Endothelial cell of umbilical vein (primary cell): ENCODE results near the gene ELOVL6. TPM values are rescaled to one million over a fixed set of nuclear protein-coding genes. Genes with fewer than 3 reads are reported as not detected.

Experiments used
- BruUV-seq: library from RNA; stranded (reverse); fragments of 400-500 nt; replicated peaks from 2 replicates; lab custom pipeline; 2021; lab: Mats Ljungman, UMichigan
- CTCF ChIA-PET: fragments of 300-600, 350-600 bp; sonication (Branson Sonifier 250); formaldehyde crosslinking; loops from one replicate; lab custom pipeline; 2021; ENCODE audit warnings: antibody characterized with exemption, inconsistent platforms; lab: Charles Lee
- POLR2A ChIA-PET: fragments of 300-600, 350-600 bp; sonication (Branson Sonifier 250); formaldehyde crosslinking; loops from one replicate; lab custom pipeline; 2021; ENCODE audit warnings: antibody characterized with exemption, inconsistent platforms; lab: Charles Lee
- DNase-seq: peaks from one replicate; pipeline ENCODE4 v3.0.0-alpha.2; 2011; ENCODE audit warnings: low read depth, low spot score
- FAIRE-seq: peaks from 2 replicates; lab custom pipeline; 2011; peaks lifted over from hg19 to GRCh38; lab: Jason Lieb, UNC
- H2AFZ ChIP-seq: 2 replicates; pipeline ENCODE4 v1.6.0; 2012; ENCODE audit warnings: low read depth, low read length, control low read depth, inconsistent platforms
- H3K27ac ChIP-seq: 2 replicates; pipeline ENCODE4 v1.5.1; 2011; ENCODE audit warnings: low read depth, mild to moderate bottlenecking, control low read depth, low read length, moderate library complexity; ENCODE audit not compliant: insufficient read depth
- H3K27me3 ChIP-seq, 2 experiments: 2 replicates each; pipeline versions ENCODE4 v1.6.0 to v1.6.1; 2011; ENCODE audit warnings: low read length in 2 of 2, mixed read lengths in 1 of 2; ENCODE audit not compliant: control insufficient read depth in 2 of 2, insufficient read depth in 2 of 2
- H3K36me3 ChIP-seq, 2 experiments: 2 replicates in 1 of 2; 3 replicates in 1 of 2; pipeline ENCODE4 v1.5.1; 2011; ENCODE audit warnings: low read length in 2 of 2, mild to moderate bottlenecking in 1 of 2, moderate library complexity in 1 of 2; ENCODE audit not compliant: control insufficient read depth in 2 of 2, insufficient read depth in 2 of 2; ENCODE audit errors: extremely low read depth in 1 of 2
- H3K4me1 ChIP-seq: 3 replicates; pipeline ENCODE4 v1.5.1; 2011; ENCODE audit warnings: mild to moderate bottlenecking, low read length; ENCODE audit not compliant: control insufficient read depth, insufficient read depth; ENCODE audit errors: extremely low read depth
- H3K4me2 ChIP-seq: 2 replicates; pipeline ENCODE4 v1.6.1; 2011; ENCODE audit warnings: low read length, control low read depth, mixed read lengths; ENCODE audit not compliant: insufficient read depth
- H3K4me3 ChIP-seq, 3 experiments: fragments of 200-600 bp in 1 of 3; sonication (generic), shearing (Covaris generic) in 1 of 3; replicated peaks in 1 of 3; 2 replicates each; pipeline ENCODE4 v1.5.1; 2011 to 2016; ENCODE audit warnings: control low read depth in 3 of 3, low read length in 3 of 3, mild to moderate bottlenecking in 2 of 3, inconsistent platforms in 1 of 3, low read depth in 1 of 3, moderate library complexity in 1 of 3; ENCODE audit not compliant: insufficient read depth in 1 of 3
- H3K79me2 ChIP-seq: 2 replicates; pipeline ENCODE4 v1.6.0; 2012; ENCODE audit warnings: low read length, inconsistent platforms; ENCODE audit not compliant: control insufficient read depth, insufficient read depth
- H3K9ac ChIP-seq: replicated peaks from 2 replicates; pipeline ENCODE3; 2011; ENCODE audit warnings: low read length, control low read depth; ENCODE audit not compliant: insufficient read depth; ENCODE audit errors: extremely low read depth
- H3K9me1 ChIP-seq: replicated peaks from 3 replicates; pipeline ENCODE4 v1.6.0; 2011; ENCODE audit warnings: mild to moderate bottlenecking, low read length; ENCODE audit not compliant: control insufficient read depth, insufficient read depth; ENCODE audit errors: extremely low read depth
- H3K9me3 ChIP-seq: replicated peaks from 2 replicates; pipeline ENCODE4 v1.5.1; 2012; ENCODE audit warnings: low read length, inconsistent platforms; ENCODE audit not compliant: control insufficient read depth, insufficient read depth
- H4K20me1 ChIP-seq: replicated peaks from 2 replicates; pipeline ENCODE3; 2011; ENCODE audit warnings: mild to moderate bottlenecking, low read length; ENCODE audit not compliant: control insufficient read depth, insufficient read depth; ENCODE audit errors: extremely low read depth
- CTCF ChIP-seq, 2 donors: IDR thresholded peaks; 1 replicate in 1 of 2; 2 replicates in 1 of 2; pipeline ENCODE4 v1.5.1; 2011; ENCODE audit warnings: low read length in 2 of 2, mild to moderate bottlenecking in 2 of 2, moderate library complexity in 2 of 2, control low read depth in 1 of 2, inconsistent platforms in 1 of 2, low read depth in 1 of 2; ENCODE audit not compliant: insufficient read depth in 1 of 2; ENCODE audit errors: extremely low read depth in 1 of 2
- EZH2 ChIP-seq: IDR thresholded peaks from 2 replicates; pipeline ENCODE4 v1.6.1; 2012; ENCODE audit warnings: borderline replicate concordance, low read depth, mild to moderate bottlenecking, moderate library complexity, low read length, inconsistent platforms; ENCODE audit not compliant: severe bottlenecking
- FOS ChIP-seq: IDR thresholded peaks from 2 replicates; pipeline ENCODE4 v1.6.1; 2011; ENCODE audit warnings: mild to moderate bottlenecking, low read length, moderate library complexity, borderline replicate concordance; ENCODE audit not compliant: insufficient read depth
- GATA2 ChIP-seq: IDR thresholded peaks from 2 replicates; pipeline ENCODE4 v1.7.0; 2011; ENCODE audit warnings: low read depth, mild to moderate bottlenecking, moderate library complexity, mixed read lengths, low read length; ENCODE audit not compliant: insufficient read length, insufficient read depth
- JUN ChIP-seq: IDR thresholded peaks from 2 replicates; pipeline ENCODE4 v1.6.1; 2011; ENCODE audit warnings: borderline replicate concordance, low read depth; ENCODE audit not compliant: insufficient read length, insufficient read depth
- MAX ChIP-seq: IDR thresholded peaks from 2 replicates; pipeline ENCODE4 v1.6.1; 2011; ENCODE audit not compliant: insufficient read depth, insufficient read length
- MYC ChIP-seq: IDR thresholded peaks from one replicate; pipeline ENCODE4 v1.6.1; 2011; ENCODE audit warnings: mild to moderate bottlenecking, low read depth, low read length
- POLR2A ChIP-seq: IDR thresholded peaks from 2 replicates; pipeline ENCODE4 v1.6.1; 2012; ENCODE audit warnings: low read depth, mild to moderate bottlenecking, control low read depth, low read length
- POLR2AphosphoS5 ChIP-seq: IDR thresholded peaks from 2 replicates; pipeline ENCODE4 v1.6.1; 2012; ENCODE audit warnings: low read depth, mild to moderate bottlenecking, control low read depth, low read length, moderate library complexity; ENCODE audit not compliant: insufficient read depth
- dilution Hi-C: fragments of 300-500 bp; cut with MboI; formaldehyde crosslinking; loops from one replicate; pipeline ENCODE4 v1.15.0; 2019; ENCODE audit warnings: low sequenced_read_pairs; ENCODE audit not compliant: extremely low pct_ligation_motif_present
- intact Hi-C: fragments of 100-400 bp; cut with micrococcal nuclease; formaldehyde crosslinking; loops from one replicate; pipeline ENCODE4 v1.10.0; 2022
- polyA plus RNA-seq, 4 experiments: library from polyadenylated mRNA; depleted of rRNA in 3 of 4; stranded (reverse) in 3 of 4; unstranded in 1 of 4; fragments of >200 nt; gene quantifications; 2 replicates each; pipeline versions ENCODE4 v1.2.1 to v1.2.3, GENCODE V29; 2011 to 2012; ENCODE audit warnings: missing spikeins in 1 of 4
- total RNA-seq: library from RNA; stranded (reverse); gene quantifications from 2 replicates; pipeline ENCODE4 v1.2.3, GENCODE V29; 2021

The ELOVL6 gene
- total and polyA plus RNA-seq, 2 donors (not counting 3 experiments of a cell fraction or from before 2014, with no cell fraction given): 6.4 to 26.1 TPM

DNA sequence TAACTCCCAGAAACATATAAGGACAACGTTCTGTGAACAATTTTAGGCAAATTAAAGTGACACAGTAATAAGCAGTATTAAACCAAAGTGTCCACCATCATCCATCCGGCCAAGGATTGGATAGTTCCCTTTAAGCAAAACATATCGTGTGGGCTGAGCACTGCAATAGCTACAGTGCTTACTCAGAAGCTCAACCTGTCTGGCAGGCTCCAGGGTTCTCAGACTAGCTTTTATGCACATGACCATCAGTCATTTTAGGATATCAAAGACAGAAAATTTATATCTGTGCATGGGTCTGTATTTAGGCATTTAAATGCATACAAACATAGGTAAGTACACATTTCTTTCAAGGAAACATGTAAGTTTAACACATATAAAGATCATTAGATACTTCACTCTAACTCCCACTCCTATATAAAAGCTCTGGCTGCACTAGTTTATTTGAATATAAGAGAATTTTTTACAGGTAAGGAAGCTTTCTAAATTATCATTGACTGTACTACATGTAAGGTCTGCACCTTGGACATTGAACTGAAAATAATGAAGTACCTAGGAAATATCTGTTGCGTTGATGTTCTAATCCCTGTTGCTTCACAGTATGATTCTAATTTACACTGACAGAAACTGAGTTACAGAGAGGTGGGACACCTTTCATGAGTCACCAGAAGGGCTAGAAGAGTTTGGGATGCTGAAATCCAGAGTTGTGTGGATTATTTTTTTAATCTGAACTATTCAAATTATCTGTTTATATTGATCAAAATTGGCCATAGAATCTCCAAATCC, 67.6 kb downstream of the ELOVL6 start:
- Histone ChIP-seq H3K36me3 (no peaks in the 10 kb centered on the region), H2AFZ (no peak overlapping the region), H3K9ac (no peak overlapping the region), H4K20me1 (no peaks in the 10 kb centered on the region), H3K4me2 (no peak overlapping the region), H3K27ac (no peak overlapping the region), H3K4me3 (no peak overlapping the region), H3K79me2 (no peaks in the 10 kb centered on the region), H3K9me1 (no peaks in the 10 kb centered on the region), H3K27me3 (no peaks in the 10 kb centered on the region), H3K4me1 (no peaks in the 10 kb centered on the region), H3K9me3 (no peaks in the 10 kb centered on the region)
- ChIA-PET CTCF (interaction anchor here (0.6 to 0.9 kb wide), 2 partner anchors 9 to 11 kb away, joined by 3 read pairs; no protein-coding TSS in a partner anchor), POLR2A (no interaction called here)
- no TSS peak for BruUV-seq
- no peak for TF ChIP-seq POLR2AphosphoS5
- TF ChIP-seq MYC: no peak
- no peak for TF ChIP-seq CTCF (IDR thresholded peaks at IDR 0.05; ENCODE audit: extremely low read depth in 1 of 2, insufficient read depth in 1 of 2, low read depth in 1 of 2, low read length in 2 of 2)
- no peak for TF ChIP-seq FOS
- no peak for TF ChIP-seq EZH2
- no peak for TF ChIP-seq JUN
- no peak for TF ChIP-seq GATA2
- no peak for TF ChIP-seq MAX
- no peak for TF ChIP-seq POLR2A
- intact Hi-C loops (no loop called here), dilution Hi-C loops (no loop called here)
- DNase-seq (no peak), FAIRE-seq (no peak)
